HepG2 (cell line): ENCODE data around the gene NUDCD3. TPM values are rescaled to one million over a fixed set of nuclear protein-coding genes. Genes with fewer than 3 reads are reported as not detected.

Source experiments
- ATAC-seq: fragments of 200-7000 bp; cut with Tn5 transposase; 3 replicates; pipeline ENCODE4 v1.9.1; 2020; ENCODE audit warnings: mild to moderate bottlenecking, moderate library complexity
- BruUV-seq: library from RNA; stranded (reverse); fragments of 400-500 nt; replicated peaks from 2 replicates; lab custom pipeline; 2021; lab: Mats Ljungman, UMichigan
- CTCF ChIA-PET: fragments of 300-600 bp; formaldehyde crosslinking; extraction: SDS; loops from one replicate; lab custom pipeline; 2021; ENCODE audit warnings: low total read pairs, inconsistent platforms, low intra/inter-chr PET ratio; lab: Yijun Ruan, JAX
- POLR2A ChIA-PET: fragments of 350-600 bp; sonication (Branson Sonifier 250); formaldehyde crosslinking; loops from one replicate; lab custom pipeline; 2020; ENCODE audit warnings: antibody characterized with exemption, inconsistent platforms; lab: Yijun Ruan, JAX
- DNase-seq: peaks from one replicate; pipeline ENCODE4 v3.0.0-alpha.2; 2015; ENCODE audit warnings: low spot score
- FAIRE-seq: peaks from 3 replicates; lab custom pipeline; 2011; peaks lifted over from hg19 to GRCh38; lab: Jason Lieb, UNC
- H2AFZ ChIP-seq: one replicate; pipeline ENCODE4 v1.6.1; 2011; ENCODE audit warnings: low read length, inconsistent platforms
- H3K27ac ChIP-seq: fragments of 300-600 bp; 3 replicates; pipeline ENCODE4 v1.8.0; 2011; ENCODE audit warnings: mixed run types, mild to moderate bottlenecking, mixed read lengths, low read length, inconsistent platforms; ENCODE audit not compliant: insufficient read depth; ENCODE audit errors: extremely low read length
- H3K27me3 ChIP-seq, 2 experiments: fragments of 200-600 bp in 1 of 2; 2 replicates in 1 of 2; 3 replicates in 1 of 2; pipeline versions ENCODE4 v1.6.0 to v1.8.0; 2011; ENCODE audit warnings: low read length in 2 of 2, mild to moderate bottlenecking in 2 of 2, moderate library complexity in 2 of 2, inconsistent platforms in 1 of 2; ENCODE audit not compliant: insufficient read depth in 2 of 2, control insufficient read depth in 1 of 2
- H3K36me3 ChIP-seq, 2 experiments: fragments of 200-600 bp in 1 of 2; replicated peaks in 1 of 2; 2 replicates in 1 of 2; 3 replicates in 1 of 2; pipeline versions ENCODE4 v1.5.1 to v1.8.0; 2011; ENCODE audit warnings: low read length in 2 of 2, inconsistent platforms in 1 of 2; ENCODE audit not compliant: insufficient read depth in 2 of 2, control insufficient read depth in 1 of 2
- H3K4me1 ChIP-seq: 2 replicates; pipeline ENCODE4 v1.5.1; 2012; ENCODE audit warnings: low read length, inconsistent platforms; ENCODE audit not compliant: insufficient read depth
- H3K4me2 ChIP-seq: 2 replicates; pipeline ENCODE4 v1.6.0; 2011; ENCODE audit warnings: low read depth, low read length, inconsistent platforms
- H3K4me3 ChIP-seq, 3 experiments: fragments of 200-600 bp in 1 of 3; sonication (generic), shearing (Covaris generic) in 1 of 3; replicated peaks in 1 of 3; 2 replicates each; pipeline ENCODE4 v1.5.1; 2011 to 2016; ENCODE audit warnings: low read length in 3 of 3, inconsistent platforms in 2 of 3, low read depth in 2 of 3, mild to moderate bottlenecking in 2 of 3, control low read depth in 1 of 3, mixed read lengths in 1 of 3; ENCODE audit not compliant: insufficient read depth in 1 of 3
- H3K79me2 ChIP-seq: one replicate; pipeline ENCODE4 v1.6.1; 2011; ENCODE audit warnings: low read length, inconsistent platforms; ENCODE audit not compliant: insufficient read depth
- H3K9ac ChIP-seq: 2 replicates; pipeline ENCODE4 v1.6.0; 2011; ENCODE audit warnings: mild to moderate bottlenecking, low read depth, low read length, inconsistent platforms; ENCODE audit not compliant: insufficient read depth
- H3K9me3 ChIP-seq: 2 replicates; pipeline ENCODE4 v1.5.1; 2012; ENCODE audit warnings: mild to moderate bottlenecking, low read length
- H4K20me1 ChIP-seq: 2 replicates; pipeline ENCODE4 v1.6.0; 2011; ENCODE audit warnings: inconsistent platforms, mild to moderate bottlenecking, low read length, moderate library complexity; ENCODE audit not compliant: insufficient read depth
- CHD4 ChIP-seq: fragments of 200-600 bp; sonication (generic); IDR thresholded peaks from 2 replicates; pipeline ENCODE4 v1.7.0; 2017; ENCODE audit warnings: mild to moderate bottlenecking, low read length, borderline replicate concordance
- KDM1A ChIP-seq: IDR thresholded peaks from 2 replicates; pipeline ENCODE4 v1.6.1; 2016; ENCODE audit warnings: missing compliant biosample characterization
- RCOR2 ChIP-seq: IDR thresholded peaks from 2 replicates; pipeline ENCODE4 v1.6.1; 2016; ENCODE audit warnings: missing biosample characterization, missing genetic modification reagents
- ZMYM3 ChIP-seq: sonication (generic); formaldehyde crosslinking; IDR thresholded peaks from 2 replicates; pipeline ENCODE4 v1.5.1; 2020; ENCODE audit warnings: mild to moderate bottlenecking, missing genetic modification reagents
- ZNF430 ChIP-seq: sonication (generic); formaldehyde crosslinking; IDR thresholded peaks from 2 replicates; pipeline ENCODE4 v1.9.0; 2021; ENCODE audit warnings: mild to moderate bottlenecking, missing genetic modification reagents
- ZNF432 ChIP-seq: sonication (generic); formaldehyde crosslinking; IDR thresholded peaks from 2 replicates; pipeline ENCODE4 v1.5.0; 2020; ENCODE audit warnings: missing genetic modification reagents, mild to moderate bottlenecking, borderline replicate concordance
- ZNF629 ChIP-seq: sonication (generic); formaldehyde crosslinking; conservative IDR thresholded peaks from 2 replicates; pipeline ENCODE4 v1.5.0; 2020; ENCODE audit warnings: missing genetic modification reagents
- ZNF768 ChIP-seq: sonication (generic); formaldehyde crosslinking; IDR thresholded peaks from 2 replicates; pipeline ENCODE4 v1.4.0; 2020; ENCODE audit warnings: missing genetic modification reagents
- ZNF772 ChIP-seq: sonication (generic); formaldehyde crosslinking; IDR thresholded peaks from 2 replicates; pipeline ENCODE4 v1.5.0; 2020; ENCODE audit warnings: mild to moderate bottlenecking, missing genetic modification reagents
- WGBS: methylation state at CpG from one replicate; pipeline ENCODE4 v1.1.6; 2017; ENCODE audit warnings: low lambda C conversion rate; 5-methylcytosine and 5-hydroxymethylcytosine counted together
- in situ Hi-C: cut with HindIII; loops from 2 replicates; pipeline ENCODE4 v1.10.0; 2017; ENCODE audit warnings: low pct_unique_long_range_greater_than_20kb; ENCODE audit not compliant: extremely low pct_ligation_motif_present
- intact Hi-C: fragments of 100-400 bp; cut with micrococcal nuclease; formaldehyde crosslinking; loops from one replicate; pipeline ENCODE4 v1.10.0; 2022; ENCODE audit not compliant: unreplicated experiment
- polyA plus RNA-seq, 8 experiments: library from polyadenylated mRNA; depleted of rRNA in 3 of 8; stranded (reverse) in 7 of 8; unstranded in 1 of 8; fragments of >200 nt; fragmentation: Illumina TruSeq in 4 of 8; extraction: Trizol in 4 of 8; gene quantifications; 2 replicates each; pipeline versions ENCODE4 v1.2.1 to v1.2.3, GENCODE V29; 2011 to 2016; ENCODE audit warnings: low read depth in 4 of 8, missing spikeins in 1 of 8, mixed read lengths in 1 of 8; ENCODE audit not compliant: insufficient read depth in 1 of 8
- total RNA-seq, 5 experiments: library from RNA; depleted of rRNA; stranded (reverse); fragments of >200 nt; fragmentation: Illumina TruSeq; extraction: Trizol; gene quantifications; 2 replicates each; pipeline ENCODE4 v1.2.3, GENCODE V29; 2016; ENCODE audit warnings: low read depth in 1 of 5
- TF ChIP-seq, protein P1 (sequence below): sonication (generic); formaldehyde crosslinking; IDR thresholded peaks from 2 replicates; pipeline ENCODE4 v1.4.0; 2020; ENCODE audit warnings: low read depth, mild to moderate bottlenecking, missing genetic modification reagents
- TF ChIP-seq, protein P2 (sequence below): IDR thresholded peaks from 2 replicates; pipeline ENCODE4 v1.6.1; 2012; ENCODE audit warnings: low read depth, low read length, improper control_type of control experiment
- TF ChIP-seq, protein P3 (sequence below): sonication (generic); formaldehyde crosslinking; IDR thresholded peaks from 2 replicates; pipeline ENCODE4 v1.5.0; 2020; ENCODE audit warnings: missing genetic modification reagents, mild to moderate bottlenecking, borderline replicate concordance
- TF ChIP-seq, protein P4 (sequence below): IDR thresholded peaks from 2 replicates; pipeline ENCODE4 v1.6.1; 2016; ENCODE audit warnings: missing biosample characterization, missing genetic modification reagents, low read depth
- TF ChIP-seq, protein P5 (sequence below): sonication (generic); formaldehyde crosslinking; IDR thresholded peaks from 2 replicates; pipeline ENCODE4 v1.4.0; 2020; ENCODE audit warnings: missing genetic modification reagents

NUDCD3 gene
- total and polyA plus RNA-seq, 2 of the 13 experiments (the other 11 are each of a cell fraction or from before 2014, with no cell fraction given) = 20.8 to 49.9 TPM

DNA sequence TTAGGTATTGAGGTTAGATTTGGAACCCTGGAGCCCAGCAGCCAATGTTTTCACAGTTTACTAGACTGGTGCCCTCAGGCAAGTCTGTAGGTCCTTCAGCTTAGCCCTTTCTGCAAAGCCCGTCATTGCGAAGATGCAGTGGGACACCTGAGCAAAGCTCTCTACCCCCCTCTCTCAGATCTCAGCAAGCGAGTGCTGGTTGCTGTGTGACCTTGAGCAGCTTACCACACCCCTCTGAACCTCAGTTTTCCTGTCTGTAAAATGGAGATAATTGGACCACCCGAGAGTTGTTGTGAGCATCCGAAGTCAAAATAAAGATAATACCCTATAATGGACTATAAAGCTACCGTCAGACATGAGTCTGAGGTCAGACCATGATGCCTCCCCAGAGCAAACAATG lies 47.0 kb upstream of the NUDCD3 start:
- WGBS = 84% methylated on average over 6 of the region's 6 CpGs

More for the DNA sequence above, 47.0 kb upstream of the NUDCD3 start:
- peak overlapping the region; percentile 55; the same call in 1 of the 2 replicates for H3K9ac ChIP-seq
- no peaks in the 10 kb centered on the region for H3K27me3 ChIP-seq
- peaks cover 19% of the 10 kb centered on the region for H4K20me1 ChIP-seq
- H3K27ac ChIP-seq = no peak overlapping the region
- BruUV-seq = no TSS peak
- no peaks in the 10 kb centered on the region for H3K9me3 ChIP-seq
- FAIRE-seq (no peak), ATAC-seq (no peak), DNase-seq (no peak)
- POLR2A ChIA-PET = no interaction called here
- peak overlapping the region in 2 of 3 experiments; percentile 34 to 79; a peak in 4 of 6 replicates for H3K4me3 ChIP-seq
- H3K79me2 ChIP-seq = peaks cover 61% of the 10 kb centered on the region
- peaks cover 84% of the 10 kb centered on the region for H3K4me1 ChIP-seq
- CTCF ChIA-PET = interaction anchor here (0.9 kb wide), 1 partner anchor 28 kb away, joined by 3 read pairs; no protein-coding TSS in a partner anchor
- intact Hi-C loops = no loop called here
- no peak overlapping the region for H2AFZ ChIP-seq
- no peak for TF ChIP-seq ZNF430 (CRISPR knock-in tag)
- TF ChIP-seq, protein P1, sequence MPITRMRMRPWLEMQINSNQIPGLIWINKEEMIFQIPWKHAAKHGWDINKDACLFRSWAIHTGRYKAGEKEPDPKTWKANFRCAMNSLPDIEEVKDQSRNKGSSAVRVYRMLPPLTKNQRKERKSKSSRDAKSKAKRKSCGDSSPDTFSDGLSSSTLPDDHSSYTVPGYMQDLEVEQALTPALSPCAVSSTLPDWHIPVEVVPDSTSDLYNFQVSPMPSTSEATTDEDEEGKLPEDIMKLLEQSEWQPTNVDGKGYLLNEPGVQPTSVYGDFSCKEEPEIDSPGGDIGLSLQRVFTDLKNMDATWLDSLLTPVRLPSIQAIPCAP = no peak
- TF ChIP-seq, protein P2, sequence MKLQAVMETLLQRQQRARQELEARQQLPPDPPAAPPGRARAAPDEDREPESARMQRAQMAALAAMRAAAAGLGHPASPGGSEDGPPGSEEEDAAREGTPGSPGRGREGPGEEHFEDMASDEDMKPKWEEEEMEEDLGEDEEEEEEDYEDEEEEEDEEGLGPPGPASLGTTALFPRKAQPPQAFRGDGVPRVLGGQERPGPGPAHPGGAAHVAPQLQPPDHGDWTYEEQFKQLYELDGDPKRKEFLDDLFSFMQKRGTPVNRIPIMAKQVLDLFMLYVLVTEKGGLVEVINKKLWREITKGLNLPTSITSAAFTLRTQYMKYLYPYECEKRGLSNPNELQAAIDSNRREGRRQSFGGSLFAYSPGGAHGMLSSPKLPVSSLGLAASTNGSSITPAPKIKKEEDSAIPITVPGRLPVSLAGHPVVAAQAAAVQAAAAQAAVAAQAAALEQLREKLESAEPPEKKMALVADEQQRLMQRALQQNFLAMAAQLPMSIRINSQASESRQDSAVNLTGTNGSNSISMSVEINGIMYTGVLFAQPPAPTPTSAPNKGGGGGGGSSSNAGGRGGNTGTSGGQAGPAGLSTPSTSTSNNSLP = no peak
- TF ChIP-seq ZNF629 = peak; percentile 95
- TF ChIP-seq, protein P3, sequence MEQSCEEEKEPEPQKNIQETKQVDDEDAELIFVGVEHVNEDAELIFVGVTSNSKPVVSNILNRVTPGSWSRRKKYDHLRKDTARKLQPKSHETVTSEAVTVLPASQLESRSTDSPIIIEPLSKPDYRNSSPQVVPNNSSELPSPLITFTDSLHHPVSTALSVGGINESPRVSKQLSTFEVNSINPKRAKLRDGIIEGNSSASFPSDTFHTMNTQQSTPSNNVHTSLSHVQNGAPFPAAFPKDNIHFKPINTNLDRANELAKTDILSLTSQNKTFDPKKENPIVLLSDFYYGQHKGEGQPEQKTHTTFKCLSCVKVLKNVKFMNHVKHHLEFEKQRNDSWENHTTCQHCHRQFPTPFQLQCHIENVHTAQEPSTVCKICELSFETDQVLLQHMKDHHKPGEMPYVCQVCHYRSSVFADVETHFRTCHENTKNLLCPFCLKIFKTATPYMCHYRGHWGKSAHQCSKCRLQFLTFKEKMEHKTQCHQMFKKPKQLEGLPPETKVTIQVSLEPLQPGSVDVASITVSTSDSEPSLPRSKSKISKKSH (CRISPR knock-in tag) = no peak
- peak; percentile 91 for TF ChIP-seq ZNF768
- TF ChIP-seq, protein P4, sequence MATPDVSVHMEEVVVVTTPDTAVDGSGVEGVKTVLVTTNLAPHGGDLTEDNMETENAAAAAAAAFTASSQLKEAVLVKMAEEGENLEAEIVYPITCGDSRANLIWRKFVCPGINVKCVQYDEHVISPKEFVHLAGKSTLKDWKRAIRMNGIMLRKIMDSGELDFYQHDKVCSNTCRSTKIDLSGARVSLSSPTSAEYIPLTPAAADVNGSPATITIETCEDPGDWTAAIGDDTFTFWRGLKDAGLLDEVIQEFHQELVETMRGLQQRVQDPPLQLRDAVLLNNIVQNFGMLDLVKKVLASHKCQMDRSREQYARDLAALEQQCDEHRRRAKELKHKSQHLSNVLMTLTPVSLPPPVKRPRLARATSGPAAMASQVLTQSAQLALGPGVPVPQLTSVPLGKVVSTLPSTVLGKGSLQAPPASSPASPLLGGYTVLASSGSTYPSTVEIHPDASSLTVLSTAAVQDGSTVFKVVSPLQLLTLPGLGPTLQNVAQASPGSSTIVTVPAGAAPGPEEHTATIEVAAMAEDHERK (CRISPR knock-in tag) = no peak
- TF ChIP-seq, protein P5, sequence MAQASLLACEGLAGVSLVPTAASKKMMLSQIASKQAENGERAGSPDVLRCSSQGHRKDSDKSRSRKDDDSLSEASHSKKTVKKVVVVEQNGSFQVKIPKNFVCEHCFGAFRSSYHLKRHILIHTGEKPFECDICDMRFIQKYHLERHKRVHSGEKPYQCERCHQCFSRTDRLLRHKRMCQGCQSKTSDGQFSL (CRISPR knock-in tag) = no peak
- 0 out of 2 replicates have a peak, but pooled peaks have one; percentile 47 for TF ChIP-seq KDM1A (CRISPR knock-in tag)
- TF ChIP-seq ZNF432 (CRISPR knock-in tag) = no peak
- no peak for TF ChIP-seq ZNF772 (CRISPR knock-in tag)
- TF ChIP-seq ZMYM3 (CRISPR knock-in tag) = peak; percentile 93
- 0 out of 2 replicates have a peak, but pooled peaks have one; percentile 26 for TF ChIP-seq RCOR2 (CRISPR knock-in tag)
- 0 out of 2 replicates have a peak, but pooled peaks have one; percentile 31 for TF ChIP-seq CHD4
- peaks cover 3 to 28% of the 10 kb centered on the region in 2 experiments for H3K36me3 ChIP-seq
- in situ Hi-C loops = no loop called here
- H3K4me2 ChIP-seq = peak overlapping the region; percentile 98
